Activated CD4-positive, alpha-beta T cell treated with anti-CD3 and anti-CD28 coated beads, Interleukin-2, Interleukin-4, amounts not matched to agents 100 ng/mL and 50 ng/mL, durations not matched to agents 16 hours and 8 hours (primary cell): ENCODE measurements around the gene KBTBD4.
"Not testable (repeated sequence)": the region's sequence is repeated elsewhere in the genome, so short reads cannot be mapped to it uniquely, and the experiment has no call there.

Experiments
- DNase-seq: peaks from one replicate; pipeline ENCODE4 v3.0.0-alpha.2; 2020; ENCODE audit warnings: low spot score

The KBTBD4 gene

DNA sequence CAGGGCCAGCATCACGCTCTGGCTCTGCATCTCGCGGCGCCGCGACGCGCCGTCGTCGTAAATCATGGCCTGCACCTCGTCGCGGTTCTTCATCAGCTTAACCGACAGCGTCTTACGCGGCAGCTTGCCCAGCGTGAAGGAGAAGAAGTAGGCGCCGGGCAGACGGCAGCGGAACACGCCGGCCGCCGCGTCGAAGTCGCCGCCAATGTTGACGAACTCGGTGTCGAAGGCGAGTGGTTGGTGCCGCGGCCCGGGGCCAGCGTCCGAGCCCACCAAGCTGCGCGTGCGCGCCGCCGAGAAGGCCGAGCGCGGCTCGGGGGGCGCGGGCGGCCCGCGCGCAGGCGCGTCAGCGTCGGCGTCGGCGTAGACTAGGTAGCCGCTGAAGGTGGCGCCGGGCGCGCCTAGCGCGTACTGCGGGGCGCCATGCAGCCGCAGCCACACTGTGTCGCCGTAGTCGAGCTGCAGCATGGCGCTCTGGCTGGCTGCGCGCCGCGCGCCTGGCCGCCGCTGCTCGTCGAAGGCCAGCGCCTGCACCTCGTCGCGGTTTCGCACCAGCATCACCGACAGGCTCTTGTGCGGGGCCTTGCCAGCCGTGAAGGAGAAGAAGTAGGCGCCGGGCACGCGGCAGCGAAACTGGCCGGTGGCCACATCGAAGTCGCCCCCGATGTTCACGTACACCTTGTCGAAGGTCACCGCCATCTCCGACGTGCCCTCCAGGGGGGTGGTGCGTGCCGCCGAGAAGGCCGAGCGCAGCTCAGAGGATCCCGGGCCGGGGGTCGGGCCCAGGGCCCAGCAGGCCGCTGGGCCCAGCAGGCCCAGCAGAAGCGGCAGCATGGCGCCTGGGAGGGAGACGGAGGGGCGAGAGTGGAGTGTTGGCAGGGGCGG, 11.4 kb upstream of the KBTBD4 start:
- no peak for DNase-seq

GRCh38 chr11:47589584-47589976, 10.8 kb upstream of the KBTBD4 start:
- no peak for DNase-seq

- no peak for DNase-seq
Observed at GRCh38 chr11:47589118-47589517, 10.3 kb upstream of the KBTBD4 start.

DNA sequence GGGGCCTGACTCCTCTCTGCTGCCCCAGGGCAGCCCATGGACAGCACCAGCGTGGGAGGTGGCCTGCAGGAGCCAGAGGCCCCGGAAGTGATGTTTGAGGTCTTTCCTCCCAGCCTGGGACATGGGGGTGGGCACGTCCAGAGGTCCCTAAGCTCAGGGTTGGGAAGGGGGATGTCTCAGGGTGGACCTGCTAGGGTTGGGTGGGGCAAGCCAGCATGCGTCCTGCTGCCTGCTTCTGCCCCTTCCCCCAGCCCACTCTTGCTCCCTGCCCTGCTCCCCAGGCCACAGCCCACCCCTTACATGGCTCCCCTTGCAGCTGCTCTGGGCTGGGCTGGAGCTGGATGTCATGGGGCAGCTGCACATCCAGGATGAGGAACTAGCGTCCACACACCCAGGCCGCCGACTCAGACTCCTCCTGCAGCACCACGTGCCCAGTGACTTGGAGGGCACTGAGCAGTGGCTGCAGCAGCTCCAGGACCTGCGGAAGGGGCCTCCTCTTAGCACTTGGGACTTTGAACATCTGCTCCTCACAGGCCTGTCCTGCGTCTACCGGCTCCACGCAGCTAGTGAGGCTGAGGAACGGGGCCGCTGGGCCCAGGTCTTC, 9.1 kb upstream of the KBTBD4 start:
- no peak for DNase-seq

DNA sequence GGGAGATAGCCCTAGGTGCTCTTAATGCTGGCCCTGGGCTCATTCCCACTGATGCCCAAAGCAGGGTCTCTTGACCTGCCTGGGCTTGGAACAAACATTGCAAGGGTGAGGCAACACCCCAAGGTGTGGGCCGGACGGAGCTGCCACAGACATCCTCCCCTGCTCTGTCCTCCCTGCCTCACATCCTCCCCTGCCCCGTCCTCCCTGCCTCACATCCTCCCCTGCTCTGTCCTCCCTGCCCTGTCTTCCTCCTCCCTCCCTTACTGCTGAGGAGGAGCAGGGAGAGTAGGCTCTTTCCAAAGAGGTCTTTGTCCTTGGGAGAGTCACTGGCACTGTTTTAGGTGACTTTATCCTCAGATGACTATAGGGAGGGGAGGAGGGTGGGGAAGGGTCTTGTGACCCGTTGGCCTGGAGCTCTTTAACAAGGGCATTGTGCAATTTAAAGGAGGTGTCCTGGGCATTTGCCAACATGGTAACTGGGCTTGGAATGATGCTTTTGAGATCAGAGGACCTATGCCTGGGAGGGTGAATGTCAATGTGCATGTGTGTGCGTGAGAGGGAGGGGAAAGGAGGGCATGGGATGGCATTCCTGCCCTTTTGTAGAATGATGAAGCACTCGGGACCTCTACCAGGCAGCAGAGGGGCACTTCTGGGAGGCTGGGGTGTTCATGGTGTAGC, 8.4 kb upstream of the KBTBD4 start:
- DNase-seq, result no peak

GRCh38 chr11:47586098-47586855, 7.5 kb upstream of the KBTBD4 start, which contains the start of gene FAM180B:
FAM180B (plus strand) TSS chr11:47586678; CDS start chr11:47586769, 91 bp downstream.
- DNase-seq, result no peak

DNA sequence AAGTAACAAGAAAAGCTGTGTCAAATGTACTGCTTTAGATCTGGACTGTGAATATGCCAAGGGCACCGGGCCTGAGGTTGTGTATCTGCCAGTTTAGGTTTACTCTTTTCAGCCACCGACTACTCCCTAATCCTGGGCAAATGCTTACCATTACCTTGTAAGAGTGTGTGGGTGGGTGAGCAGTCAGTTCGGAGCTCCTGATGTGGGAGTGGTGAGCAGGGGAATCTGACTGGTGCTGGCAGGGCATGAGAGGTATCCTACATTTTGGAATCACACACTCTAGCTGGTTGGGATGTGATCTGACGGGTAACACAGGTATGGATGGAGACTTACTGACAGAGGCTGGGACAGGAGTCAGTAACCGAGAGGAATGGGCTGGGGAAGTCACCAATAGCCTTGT, 5.1 kb upstream of the KBTBD4 start:
- no peak for DNase-seq

- DNase-seq, result no peak
Observed at GRCh38 chr11:47577460-47578041, 1.2 kb downstream of the KBTBD4 start.

GRCh38 chr11:47573321-47573720, 5.4 kb downstream of the KBTBD4 start:
- DNase-seq, result no peak

DNA sequence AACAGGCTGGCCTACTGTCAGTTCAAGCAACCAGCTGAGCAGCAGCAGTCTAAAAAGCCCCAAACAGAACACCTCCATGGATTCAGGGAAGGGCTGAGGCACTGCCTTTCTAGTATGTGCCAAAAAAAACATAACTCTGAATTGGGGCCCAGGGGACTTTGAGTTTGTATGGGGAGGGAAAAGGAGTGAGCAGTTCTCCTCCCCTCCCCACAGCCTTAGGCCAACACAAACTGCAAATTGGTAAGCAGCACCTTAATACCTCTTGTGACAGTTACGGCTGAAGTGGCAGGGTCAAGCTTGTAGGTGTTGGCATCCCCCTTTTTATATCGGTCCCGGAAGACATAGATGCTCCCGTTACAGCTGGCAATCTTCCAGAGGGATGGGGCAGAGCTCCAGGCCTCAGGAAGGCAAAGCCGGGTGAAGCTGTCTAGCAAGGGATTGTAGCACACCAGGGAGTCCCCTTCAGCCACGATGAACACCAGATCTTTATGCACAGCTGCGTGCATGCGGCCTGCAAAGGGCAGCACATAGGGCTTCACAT, 6.0 kb downstream of the KBTBD4 start:
- no peak for DNase-seq

GRCh38 chr11:47571895-47572294, 6.9 kb downstream of the KBTBD4 start:
- no peak for DNase-seq

DNA sequence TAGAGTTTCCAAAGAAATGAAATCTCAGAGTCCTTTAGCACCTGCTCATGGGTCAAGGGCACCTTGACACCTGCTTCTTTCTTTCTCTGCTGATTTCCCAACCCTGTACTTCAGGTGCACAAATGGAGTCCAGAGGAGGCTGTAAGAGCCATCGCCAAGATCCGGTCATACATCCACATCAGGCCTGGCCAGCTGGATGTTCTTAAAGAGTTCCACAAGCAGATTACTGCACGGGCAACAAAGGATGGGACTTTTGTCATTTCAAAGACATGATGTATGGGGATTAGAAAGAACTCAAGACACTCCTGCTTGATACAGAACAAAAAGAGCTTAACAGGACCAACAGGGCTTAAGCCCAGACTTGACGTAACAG, 7.4 kb downstream of the KBTBD4 start:
- DNase-seq, result no peak

DNA sequence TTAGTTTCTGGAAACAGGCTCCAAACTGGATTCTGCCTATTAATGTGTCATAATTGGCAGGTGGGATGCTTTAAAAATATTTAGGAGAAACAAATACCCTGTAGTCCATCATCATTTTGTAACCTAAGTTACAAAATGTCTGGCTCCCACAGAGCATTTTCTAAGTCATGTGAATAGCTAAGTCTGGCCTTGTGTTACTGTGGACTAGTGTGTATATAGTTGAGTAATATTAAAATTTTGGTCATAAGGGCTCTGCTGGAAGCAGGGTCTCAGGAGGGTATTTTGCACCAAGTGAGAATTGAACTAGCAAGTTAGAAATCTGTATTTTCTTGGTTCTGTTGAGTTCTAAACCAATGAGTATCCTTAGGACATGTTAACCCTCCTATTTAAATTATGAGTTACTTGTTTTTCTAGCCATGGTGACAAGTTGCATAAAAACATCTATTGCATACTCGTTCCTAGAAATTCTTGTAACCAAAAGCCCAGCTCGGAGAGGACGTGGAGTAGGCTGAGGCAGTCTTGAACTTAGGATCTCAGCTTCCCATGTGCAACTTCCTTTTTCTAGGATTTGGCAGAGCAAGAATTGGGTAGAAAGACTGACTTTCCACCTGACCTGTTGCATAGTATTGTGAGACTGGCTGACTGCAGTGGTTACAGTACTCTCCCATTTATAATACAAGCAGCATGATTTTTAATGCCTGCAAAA, 8.0 kb downstream of the KBTBD4 start:
- DNase-seq, result no peak

DNA sequence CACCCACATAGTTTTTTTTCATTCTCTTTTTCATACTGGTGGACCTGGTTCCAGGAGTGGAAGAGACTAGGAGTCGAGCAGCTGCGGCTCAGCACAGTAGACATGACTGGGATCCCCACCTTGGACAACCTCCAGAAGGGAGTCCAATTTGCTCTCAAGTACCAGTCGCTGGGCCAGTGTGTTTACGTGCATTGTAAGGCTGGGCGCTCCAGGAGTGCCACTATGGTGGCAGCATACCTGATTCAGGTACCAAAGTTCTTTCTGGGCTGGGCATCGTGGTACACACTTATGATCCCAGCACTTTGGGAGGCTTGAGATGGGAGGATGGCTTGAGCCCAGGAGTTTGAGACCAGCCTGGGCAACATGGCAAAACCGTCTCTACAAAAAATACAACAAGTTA, 9.1 kb downstream of the KBTBD4 start:
- no peak for DNase-seq

DNA sequence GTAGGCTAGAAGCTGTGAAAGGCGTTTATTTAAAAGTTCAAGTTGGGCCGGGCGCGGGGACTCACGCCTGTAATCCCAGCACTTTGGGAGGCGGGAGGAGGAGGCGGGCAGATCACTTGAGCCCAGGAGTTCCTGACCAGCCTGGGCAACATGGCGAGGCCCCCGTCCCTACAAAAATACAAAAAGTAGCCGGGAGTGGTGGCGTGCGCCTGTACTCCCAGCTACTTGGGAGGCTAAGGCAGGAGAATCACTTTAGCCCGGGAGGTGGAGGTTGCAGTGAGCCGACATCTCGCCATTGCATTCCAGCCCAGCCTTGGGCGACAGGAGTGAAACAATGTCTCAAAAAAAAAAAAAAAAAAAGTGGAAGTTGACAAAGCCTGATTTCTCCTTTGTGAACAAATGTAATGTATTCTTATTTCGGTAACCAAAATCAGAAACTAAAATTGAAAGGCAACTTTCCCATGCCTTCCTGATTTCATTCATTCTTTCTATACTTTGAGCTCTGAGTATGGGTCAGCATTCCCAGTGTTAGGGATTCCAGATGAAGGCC, 12.5 kb downstream of the KBTBD4 start:
- no peak for DNase-seq

DNA sequence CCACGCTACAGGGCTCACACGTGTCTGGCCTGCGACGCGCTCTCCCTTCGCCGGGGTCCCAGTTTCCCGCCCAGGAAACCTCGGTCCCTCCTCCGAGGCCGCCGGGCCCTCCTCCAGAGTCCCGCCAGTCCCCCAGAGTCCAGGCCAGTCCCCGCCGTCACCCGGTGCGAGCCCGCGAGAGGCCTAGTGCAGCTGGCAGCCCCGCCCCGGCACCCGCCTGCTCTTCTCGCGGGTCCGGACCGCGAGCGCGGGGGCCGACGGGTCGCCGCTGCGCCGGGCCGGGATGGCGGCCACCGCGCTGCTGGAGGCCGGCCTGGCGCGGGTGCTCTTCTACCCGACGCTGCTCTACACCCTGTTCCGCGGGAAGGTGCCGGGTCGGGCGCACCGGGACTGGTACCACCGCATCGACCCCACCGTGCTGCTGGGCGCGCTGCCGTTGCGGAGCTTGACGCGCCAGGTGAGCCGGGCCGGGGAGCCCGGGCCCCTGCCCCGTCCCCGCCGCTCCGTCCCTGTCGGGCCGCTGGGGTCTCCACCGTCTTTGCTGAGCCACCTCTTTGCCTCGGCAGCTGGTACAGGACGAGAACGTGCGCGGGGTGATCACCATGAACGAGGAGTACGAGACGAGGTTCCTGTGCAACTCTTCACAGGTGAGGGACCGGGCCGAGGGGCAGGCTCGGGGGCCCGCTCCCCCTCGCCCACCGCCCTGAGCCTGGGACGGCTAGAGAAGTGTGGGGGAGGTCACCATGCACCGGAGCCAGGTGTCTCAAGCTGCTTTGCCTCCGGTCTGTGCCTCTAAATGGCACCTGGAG, 13.2 kb downstream of the KBTBD4 start, which contains the start of gene PTPMT1:
TSS of gene PTPMT1 (plus strand) at position 260 of the 809 bp plus-strand sequence. CDS start at position 284, 24 bp downstream.
- peak; percentile 73 for DNase-seq

DNA sequence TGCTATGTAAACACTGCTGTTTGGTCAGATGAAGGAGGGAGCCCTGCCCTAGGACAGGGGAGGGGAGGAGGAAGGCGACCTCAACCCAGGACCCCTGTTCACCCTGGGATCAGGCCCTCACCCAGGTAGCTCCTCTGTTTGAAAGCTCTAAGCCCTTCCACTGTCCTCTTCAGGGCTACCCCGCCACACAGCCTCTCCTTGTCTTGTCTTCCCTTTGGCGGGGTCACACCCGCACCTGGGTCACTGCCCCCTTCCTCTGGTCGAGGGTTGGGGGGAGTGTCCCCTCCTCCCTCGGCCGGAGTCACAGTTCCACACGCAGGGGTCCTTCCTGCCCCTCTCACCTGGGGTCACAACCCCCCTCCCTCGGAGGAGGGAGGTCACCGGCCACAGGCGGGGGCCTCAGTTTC, 13.8 kb downstream of the KBTBD4 start:
- DNase-seq, result no peak

GRCh38 chr11:47564366-47564765, 14.4 kb downstream of the KBTBD4 start:
- DNase-seq, result not testable (repeated sequence)

GRCh38 chr11:47562393-47562792, 16.4 kb downstream of the KBTBD4 start:
- DNase-seq, result not testable (repeated sequence)

DNA sequence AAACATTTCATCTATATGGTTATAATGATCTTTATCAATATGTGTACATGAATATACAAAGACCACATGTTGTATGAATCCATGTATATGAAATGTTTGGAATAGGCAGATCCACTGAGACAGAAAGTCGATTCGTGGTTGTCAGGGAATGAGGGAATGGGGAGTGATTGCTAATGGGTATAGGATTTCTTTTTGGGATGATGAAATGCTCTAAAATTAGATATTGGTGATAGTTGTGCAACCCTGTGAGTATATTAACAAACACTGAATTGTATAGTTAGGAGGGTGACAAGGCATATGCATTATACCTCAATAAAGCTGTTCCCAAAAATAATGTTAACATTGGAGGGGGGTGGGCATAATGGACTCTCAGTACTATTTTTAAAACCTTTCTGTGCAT, 18.3 kb downstream of the KBTBD4 start:
- no peak for DNase-seq
